ENCODE results near the gene ABCC1.

ABCC1 gene

GRCh38 chr16:16166949-16167348, 217.5 kb downstream of the ABCC1 start:
- no peak for TF ChIP-seq CTCF (conservative IDR thresholded peaks at IDR 0.05; ENCODE audit: low read depth)
- ChIA-PET CTCF (no interaction called here), POLR2A (ENCODE audit: low non-redundant PET) (no interaction called here)
- no peak overlapping the region for H3K27ac ChIP-seq
- DNase-seq (ENCODE audit: low spot score) = no peak

GRCh38 chr16:16167927-16168326, 218.5 kb downstream of the ABCC1 start:
- CTCF ChIA-PET = no interaction called here
- DNase-seq (ENCODE audit: low spot score) = no peak
- no peak overlapping the region for H3K27ac ChIP-seq
- no peak for TF ChIP-seq CTCF (conservative IDR thresholded peaks at IDR 0.05; ENCODE audit: low read depth)
- POLR2A ChIA-PET (ENCODE audit: low non-redundant PET) = no interaction called here

- DNase-seq (ENCODE audit: low spot score) = no peak
- ChIA-PET POLR2A (ENCODE audit: low non-redundant PET) (no interaction called here), CTCF (no interaction called here)
- no peak for TF ChIP-seq CTCF (conservative IDR thresholded peaks at IDR 0.05; ENCODE audit: low read depth)
- H3K27ac ChIP-seq = no peak overlapping the region
These were observed 219.0 kb downstream of the ABCC1 start for GRCh38 chr16:16168431-16168830.

- POLR2A ChIA-PET (ENCODE audit: low non-redundant PET) = no interaction called here
- CTCF ChIA-PET = no interaction called here
- H3K27ac ChIP-seq = no peak overlapping the region
- DNase-seq (ENCODE audit: low spot score) = no peak
- no peak for TF ChIP-seq CTCF (conservative IDR thresholded peaks at IDR 0.05; ENCODE audit: low read depth)
These were observed 220.2 kb downstream of the ABCC1 start for GRCh38 chr16:16169615-16170014.

GRCh38 chr16:16171332-16171919, 222.0 kb downstream of the ABCC1 start:
- CTCF ChIA-PET = no interaction called here
- no peak for DNase-seq (ENCODE audit: low spot score)
- POLR2A ChIA-PET (ENCODE audit: low non-redundant PET) = no interaction called here
- no peak for TF ChIP-seq CTCF (conservative IDR thresholded peaks at IDR 0.05; ENCODE audit: low read depth)
- no peak overlapping the region for H3K27ac ChIP-seq

- CTCF ChIA-PET = interaction anchor here (0.7 to 1.5 kb wide), 2 partner anchors 14 to 754 kb away, joined by 3 to 4 read pairs; no protein-coding TSS in a partner anchor
- POLR2A ChIA-PET (ENCODE audit: low non-redundant PET) = no interaction called here
These were observed 223.6 kb downstream of the ABCC1 start for GRCh38 chr16:16172991-16173390.

More at GRCh38 chr16:16172991-16173390, 223.6 kb downstream of the ABCC1 start:
- DNase-seq (ENCODE audit: low spot score) = no peak
- H3K27ac ChIP-seq = no peak overlapping the region
- no peak for TF ChIP-seq CTCF (conservative IDR thresholded peaks at IDR 0.05; ENCODE audit: low read depth)
